ENCODE data around the gene PAX5.

Gene PAX5

DNA sequence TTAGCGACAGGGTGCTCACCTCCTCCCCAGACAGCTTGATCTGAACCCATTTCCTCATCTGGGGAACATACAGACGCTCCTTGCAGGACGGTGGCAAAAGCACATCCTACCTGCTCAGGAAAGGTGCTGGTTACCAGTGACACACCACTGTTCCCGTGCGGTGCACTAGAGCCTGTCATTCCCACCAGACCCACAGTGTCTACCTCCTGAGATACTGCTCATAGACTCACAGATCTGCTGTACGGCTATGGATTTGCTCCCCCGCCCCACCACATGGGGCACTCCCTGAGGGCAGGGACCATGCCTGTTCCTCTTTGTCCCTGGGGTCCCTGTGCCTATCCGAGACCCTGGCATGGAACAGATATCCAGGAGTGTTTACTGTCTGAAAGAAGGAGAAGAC is 208.9 kb downstream of the PAX5 start:
- TF ChIP-seq, protein P1, sequence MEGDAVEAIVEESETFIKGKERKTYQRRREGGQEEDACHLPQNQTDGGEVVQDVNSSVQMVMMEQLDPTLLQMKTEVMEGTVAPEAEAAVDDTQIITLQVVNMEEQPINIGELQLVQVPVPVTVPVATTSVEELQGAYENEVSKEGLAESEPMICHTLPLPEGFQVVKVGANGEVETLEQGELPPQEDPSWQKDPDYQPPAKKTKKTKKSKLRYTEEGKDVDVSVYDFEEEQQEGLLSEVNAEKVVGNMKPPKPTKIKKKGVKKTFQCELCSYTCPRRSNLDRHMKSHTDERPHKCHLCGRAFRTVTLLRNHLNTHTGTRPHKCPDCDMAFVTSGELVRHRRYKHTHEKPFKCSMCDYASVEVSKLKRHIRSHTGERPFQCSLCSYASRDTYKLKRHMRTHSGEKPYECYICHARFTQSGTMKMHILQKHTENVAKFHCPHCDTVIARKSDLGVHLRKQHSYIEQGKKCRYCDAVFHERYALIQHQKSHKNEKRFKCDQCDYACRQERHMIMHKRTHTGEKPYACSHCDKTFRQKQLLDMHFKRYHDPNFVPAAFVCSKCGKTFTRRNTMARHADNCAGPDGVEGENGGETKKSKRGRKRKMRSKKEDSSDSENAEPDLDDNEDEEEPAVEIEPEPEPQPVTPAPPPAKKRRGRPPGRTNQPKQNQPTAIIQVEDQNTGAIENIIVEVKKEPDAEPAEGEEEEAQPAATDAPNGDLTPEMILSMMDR (IDR thresholded peaks at IDR 0.05; ENCODE audit: low read depth, low read length) = no peak
- DNase-seq (ENCODE audit: extremely low read depth, low read depth) = no peak

DNA sequence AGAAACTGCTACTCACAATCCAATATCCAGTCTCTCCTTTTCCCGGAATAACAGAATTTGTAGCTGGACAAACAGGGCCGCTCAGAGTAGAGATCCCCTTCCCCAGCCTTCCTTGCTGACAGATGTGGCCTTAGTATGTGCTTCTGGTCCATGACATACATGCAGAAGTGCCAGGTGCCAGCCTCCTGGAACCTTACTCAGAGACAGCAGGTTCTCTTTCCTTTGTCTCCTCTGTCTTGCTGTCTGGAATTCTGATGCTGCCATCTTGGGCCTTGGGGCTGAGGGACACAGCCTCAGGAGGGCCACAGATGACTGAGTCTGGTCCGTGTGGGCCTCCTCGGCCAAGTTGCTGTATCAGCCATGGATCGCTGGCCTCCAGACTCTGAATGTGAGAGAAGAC is 210.1 kb downstream of the PAX5 start:
- no peak for DNase-seq (ENCODE audit: extremely low read depth, low read depth)
- TF ChIP-seq, protein P1 (IDR thresholded peaks at IDR 0.05; ENCODE audit: low read depth, low read length) = no peak

DNA sequence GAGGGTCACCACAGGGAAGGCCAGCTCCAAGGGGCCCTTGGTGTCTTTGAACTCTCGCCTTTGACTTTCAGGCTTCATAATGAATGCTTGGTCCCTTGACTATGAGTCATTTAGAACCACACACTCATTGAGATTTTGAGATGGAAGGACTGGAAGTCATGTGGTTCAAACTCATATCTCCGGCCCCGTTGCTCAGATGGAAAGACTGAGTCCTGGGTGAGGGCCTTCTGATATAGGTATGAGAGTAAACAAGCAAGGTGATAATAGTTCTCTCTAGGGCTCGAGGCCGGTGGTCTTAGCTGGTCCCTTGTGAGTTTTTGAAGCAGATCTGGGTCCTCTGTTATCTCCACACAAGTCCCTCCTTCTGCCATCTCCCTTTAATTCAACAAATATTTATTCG is 210.6 kb downstream of the PAX5 start:
- TF ChIP-seq, protein P1 (IDR thresholded peaks at IDR 0.05; ENCODE audit: low read depth, low read length) = no peak
- DNase-seq (ENCODE audit: extremely low read depth, low read depth) = no peak

DNA sequence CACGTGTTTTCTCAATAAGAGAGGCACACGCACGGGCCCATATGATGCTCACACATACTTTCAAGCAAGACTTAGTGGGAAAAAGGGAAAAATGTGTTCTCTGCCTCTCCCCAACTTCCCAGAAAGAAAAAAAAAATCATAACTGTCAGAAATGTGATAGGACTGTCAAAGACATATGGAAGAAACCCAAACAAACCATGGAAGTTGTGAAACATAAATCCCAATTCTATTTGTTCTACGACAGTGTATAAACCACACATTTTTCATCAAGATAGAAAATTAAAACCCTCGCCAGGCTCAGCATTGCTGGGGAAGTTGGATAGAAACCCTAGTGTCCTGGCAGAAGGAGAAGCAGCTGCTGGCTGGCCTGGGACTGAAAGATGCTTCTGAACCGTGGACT is 211.9 kb downstream of the PAX5 start:
- no peak for DNase-seq (ENCODE audit: extremely low read depth, low read depth)
- TF ChIP-seq, protein P1 (IDR thresholded peaks at IDR 0.05; ENCODE audit: low read depth, low read length) = no peak

DNA sequence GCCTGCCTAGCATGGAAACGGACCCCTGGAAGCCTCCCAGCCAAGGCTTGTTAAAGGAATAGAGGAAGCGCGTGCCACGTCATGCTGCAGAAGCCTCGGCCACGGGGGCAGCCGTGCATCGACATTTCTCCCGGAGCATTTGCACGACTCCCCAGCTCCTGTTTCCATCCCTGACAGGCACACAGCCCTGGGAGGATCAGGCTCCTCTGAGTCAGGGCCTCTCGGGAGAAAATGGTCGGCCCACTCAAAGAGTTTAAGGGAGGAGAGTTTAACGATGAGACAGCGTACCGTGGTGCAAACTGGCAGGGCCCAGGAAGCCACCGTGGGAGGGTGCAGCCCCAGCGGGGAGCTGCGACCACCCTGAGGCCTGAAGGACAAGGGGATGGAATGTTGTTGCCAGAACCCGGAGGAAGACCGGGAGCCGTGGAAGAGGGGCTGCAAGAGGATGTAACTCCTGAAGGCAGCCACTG is 213.6 kb downstream of the PAX5 start:
- DNase-seq (ENCODE audit: extremely low read depth, low read depth) = no peak
- TF ChIP-seq, protein P1 (IDR thresholded peaks at IDR 0.05; ENCODE audit: low read depth, low read length) = no peak

DNA sequence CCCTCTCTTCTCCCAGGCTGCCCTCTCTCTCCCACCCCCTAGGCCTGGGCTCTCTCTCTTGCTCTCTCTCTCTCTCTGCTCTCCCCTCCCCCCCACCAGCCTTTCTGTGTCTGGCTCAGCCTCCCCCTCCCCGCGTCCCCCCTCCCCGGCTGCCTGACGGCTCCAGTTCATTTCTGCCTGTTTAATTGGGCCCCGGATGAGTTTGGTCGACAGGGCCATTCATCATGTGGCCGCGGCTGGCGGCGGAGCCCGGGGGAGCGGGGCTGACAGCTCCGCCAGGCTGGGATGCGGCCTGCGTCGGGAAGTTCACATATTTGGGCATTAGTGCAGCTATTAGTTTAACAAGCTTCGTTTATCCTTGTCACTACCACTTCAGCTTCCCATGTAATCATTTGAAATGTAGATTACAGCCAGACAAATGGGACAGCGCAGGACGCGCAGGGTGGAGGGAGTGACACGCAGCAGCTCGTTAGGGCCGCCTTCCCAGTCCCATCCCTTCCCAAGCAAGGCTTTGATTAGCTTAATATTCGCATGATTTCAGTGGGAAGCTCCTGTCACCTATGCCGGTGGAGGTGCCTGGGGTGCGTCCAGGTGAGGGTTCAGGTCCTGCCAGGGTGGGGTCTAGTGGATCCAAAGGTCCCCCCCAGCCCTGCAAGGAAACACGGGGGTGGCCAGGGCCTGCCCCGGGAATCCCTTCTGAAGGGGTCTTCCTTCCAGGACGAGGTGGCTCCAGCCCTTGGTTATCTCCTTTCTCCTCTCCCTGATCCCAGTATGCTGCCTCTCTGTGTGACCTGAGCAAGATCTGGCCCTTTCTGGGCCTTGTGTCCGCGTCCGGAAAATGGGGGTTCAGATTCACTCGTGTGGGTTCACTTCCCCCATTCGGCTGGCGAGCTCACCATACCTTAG is 214.8 kb downstream of the PAX5 start:
- DNase-seq (ENCODE audit: extremely low read depth, low read depth) = no peak

More for the DNA sequence above, 214.8 kb downstream of the PAX5 start:
- TF ChIP-seq, protein P1 (IDR thresholded peaks at IDR 0.05; ENCODE audit: low read depth, low read length) = no peak

Data from AG09319 (cell line).